K562 (cell line): ENCODE data around the gene TMEM191C. TPM values are rescaled to one million over a fixed set of nuclear protein-coding genes. Genes with fewer than 3 reads are reported as not detected.
A peak's percentile ranks its signal among the peaks of the same experiment; 100 is the strongest.

ENCODE experiments used
- CEBPG ChIP-seq, 3 experiments: fragments of 200-800 bp in 1 of 3; sonication (Bioruptor generic) in 1 of 3; sonication (generic) in 1 of 3; formaldehyde crosslinking in 1 of 3; IDR thresholded peaks in 2 of 3; conservative IDR thresholded peaks in 1 of 3; 2 replicates each; pipeline versions ENCODE4 v1.6.1 to v1.8.0; 2016 to 2022; ENCODE audit warnings: missing compliant biosample characterization in 2 of 3, missing genetic modification characterization in 2 of 3, mild to moderate bottlenecking in 1 of 3, missing genetic modification reagents in 1 of 3
- NONO ChIP-seq, 2 experiments: fragments of 200-400 bp in 1 of 2; fragments of 450-650 bp in 1 of 2; formaldehyde crosslinking in 1 of 2; IDR thresholded peaks; 2 replicates each; pipeline ENCODE4 v1.6.1; 2017; ENCODE audit warnings: low read depth in 2 of 2, mild to moderate bottlenecking in 2 of 2, moderate library complexity in 2 of 2, low read length in 1 of 2
- PCBP1 ChIP-seq: fragments of 200-400 bp; formaldehyde crosslinking; IDR thresholded peaks from 2 replicates; pipeline ENCODE4 v1.6.1; 2018; ENCODE audit warnings: mild to moderate bottlenecking, low read depth, low read length; ENCODE audit not compliant: poor library complexity, severe bottlenecking
- RAD51 ChIP-seq: fragments of 450-650 bp; IDR thresholded peaks from 2 replicates; pipeline ENCODE4 v1.7.1; 2016; ENCODE audit warnings: low read depth, mild to moderate bottlenecking, borderline replicate concordance
- SRSF7 ChIP-seq: fragments of 200-400 bp; formaldehyde crosslinking; optimal IDR thresholded peaks from 2 replicates; pipeline ENCODE3; 2017; ENCODE audit warnings: mild to moderate bottlenecking, low read depth, low read length
- TAF9B ChIP-seq: fragments of 450-650 bp; IDR thresholded peaks from 2 replicates; pipeline ENCODE4 v1.6.1; 2018; ENCODE audit warnings: mild to moderate bottlenecking; ENCODE audit not compliant: partially characterized antibody
- TBL1XR1 ChIP-seq, 2 experiments: IDR thresholded peaks; 2 replicates each; pipeline ENCODE4 v1.6.1; 2012; ENCODE audit warnings: improper control_type of control experiment in 2 of 2, low read length in 2 of 2, mild to moderate bottlenecking in 1 of 2
- TEAD1 ChIP-seq, 2 experiments: fragments of 450-650 bp in 1 of 2; sonication (generic) in 1 of 2; formaldehyde crosslinking; IDR thresholded peaks; 2 replicates each; pipeline versions ENCODE4 v1.4.0 to v1.8.0; 2020 to 2022; ENCODE audit warnings: mild to moderate bottlenecking in 2 of 2, missing genetic modification reagents in 1 of 2
- ZFX ChIP-seq: sonication (generic); formaldehyde crosslinking; IDR thresholded peaks from 2 replicates; pipeline ENCODE4 v1.8.0; 2022; ENCODE audit warnings: mild to moderate bottlenecking, missing genetic modification reagents, moderate library complexity
- ZNF184 ChIP-seq: sonication (generic); formaldehyde crosslinking; IDR thresholded peaks from 2 replicates; pipeline ENCODE4 v1.5.0; 2020; ENCODE audit warnings: missing genetic modification reagents
- ZNF282 ChIP-seq: sonication (generic); formaldehyde crosslinking; IDR thresholded peaks from 2 replicates; pipeline ENCODE4 v1.8.1; 2023; ENCODE audit warnings: missing genetic modification reagents
- polyA plus RNA-seq, 8 experiments: library from polyadenylated mRNA; depleted of rRNA in 4 of 8; stranded (reverse) in 5 of 8; unstranded in 3 of 8; fragments of >200 nt; fragmentation: Nextera tagmentation in 2 of 8; fragmentation: Illumina TruSeq in 1 of 8; extraction: Ambion mirVana in 2 of 8; extraction: Trizol in 1 of 8; gene quantifications; 2 replicates each; pipeline versions ENCODE4 v1.2.1 to v1.2.3, GENCODE V29; 2011 to 2014; ENCODE audit warnings: inconsistent platforms in 1 of 8, missing spikeins in 1 of 8
- total RNA-seq, 7 experiments: library from RNA; depleted of rRNA in 6 of 7; stranded (reverse); fragments of >200 nt in 6 of 7; fragmentation: Illumina TruSeq in 2 of 7; extraction: Trizol in 2 of 7; gene quantifications; 2 replicates each; pipeline versions ENCODE4 v1.2.1 to v1.2.3, GENCODE V29; 2011 to 2021; ENCODE audit warnings: low replicate concordance in 1 of 7
- TF ChIP-seq, protein P1 (sequence below): sonication (generic); formaldehyde crosslinking; IDR thresholded peaks from 2 replicates; pipeline ENCODE4 v1.8.0; 2022; ENCODE audit warnings: missing genetic modification reagents, mild to moderate bottlenecking, borderline replicate concordance
- TF ChIP-seq, protein P2 (sequence below): fragments of 250-450 bp; sonication (Bioruptor Pico); IDR thresholded peaks from 2 replicates; pipeline ENCODE4 v1.5.0; 2022; ENCODE audit warnings: mild to moderate bottlenecking
- TF ChIP-seq, protein P3 (sequence below): IDR thresholded peaks from 2 replicates; pipeline ENCODE4 v1.6.1; 2016; ENCODE audit warnings: missing genetic modification characterization, missing compliant biosample characterization
- TF ChIP-seq, protein P4 (sequence below), 3 experiments: IDR thresholded peaks in 2 of 3; conservative IDR thresholded peaks in 1 of 3; 2 replicates each; pipeline ENCODE4 v1.5.1; 2011 to 2012; ENCODE audit warnings: low read length in 3 of 3, mild to moderate bottlenecking in 3 of 3, control low read depth in 2 of 3, improper control_type of control experiment in 1 of 3, inconsistent platforms in 1 of 3, low read depth in 1 of 3, mixed read lengths in 1 of 3, moderate library complexity in 1 of 3; ENCODE audit not compliant: insufficient read depth in 2 of 3
- TF ChIP-seq, protein P5 (sequence below): fragments of 250-450 bp; sonication (Bioruptor Pico); IDR thresholded peaks from 2 replicates; pipeline ENCODE4 v1.9.0; 2021; ENCODE audit warnings: mild to moderate bottlenecking, inconsistent platforms

The TMEM191C gene
- total and polyA plus RNA-seq, 9 of the 15 experiments (the other 6 are each of a cell fraction or from before 2014, with no cell fraction given), result 0.15 to 7.1 (median 1.1) TPM

DNA sequence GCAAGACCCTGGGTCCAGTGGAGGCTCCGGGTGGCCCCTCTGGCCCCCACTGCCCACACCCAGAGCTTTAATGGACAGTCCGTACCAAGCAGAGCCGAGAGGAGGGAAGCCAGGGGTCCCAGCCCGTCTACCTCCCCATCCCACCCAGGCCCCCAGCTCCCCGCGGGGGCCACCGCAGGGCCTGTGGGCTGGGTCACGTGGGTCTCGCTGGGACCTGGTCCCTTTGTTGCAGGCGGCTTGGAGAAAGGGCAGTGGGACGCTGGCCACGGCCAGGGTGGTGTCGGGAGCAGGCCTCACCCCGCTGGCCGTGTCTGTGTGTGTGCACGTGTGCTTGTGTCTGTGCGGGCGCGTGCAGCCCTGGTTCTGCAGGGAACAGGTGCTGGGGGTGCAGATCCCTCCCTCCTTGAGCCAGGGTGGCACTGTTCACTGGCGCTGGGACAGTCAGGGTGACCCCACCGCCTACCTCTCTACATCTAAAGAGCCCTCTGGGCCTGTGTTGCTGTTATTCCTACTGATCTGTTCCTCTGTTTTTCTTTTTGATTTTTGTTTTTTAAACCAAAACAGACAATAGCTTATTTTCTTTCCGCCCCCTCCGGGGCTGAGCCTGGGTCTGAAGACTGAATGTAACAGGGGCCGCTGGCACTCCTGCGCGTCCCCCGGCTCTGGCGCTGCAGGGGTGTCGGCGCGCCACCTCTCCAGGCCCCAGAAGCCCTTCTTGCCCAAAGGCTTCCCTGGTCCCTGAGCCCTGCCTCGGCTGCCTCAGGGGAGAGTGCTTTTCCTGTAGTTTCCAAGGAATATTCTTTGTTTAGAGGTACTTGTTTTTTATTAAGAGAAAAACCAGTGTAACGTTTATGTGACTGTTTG lies 20.1 kb upstream of the TMEM191C start (continued):
- TF ChIP-seq, protein P1, sequence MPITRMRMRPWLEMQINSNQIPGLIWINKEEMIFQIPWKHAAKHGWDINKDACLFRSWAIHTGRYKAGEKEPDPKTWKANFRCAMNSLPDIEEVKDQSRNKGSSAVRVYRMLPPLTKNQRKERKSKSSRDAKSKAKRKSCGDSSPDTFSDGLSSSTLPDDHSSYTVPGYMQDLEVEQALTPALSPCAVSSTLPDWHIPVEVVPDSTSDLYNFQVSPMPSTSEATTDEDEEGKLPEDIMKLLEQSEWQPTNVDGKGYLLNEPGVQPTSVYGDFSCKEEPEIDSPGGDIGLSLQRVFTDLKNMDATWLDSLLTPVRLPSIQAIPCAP (CRISPR knock-in tag), result no peak
- TF ChIP-seq TBL1XR1 (IDR thresholded peaks at IDR 0.05; ENCODE audit: low read length in 2 of 2), result no peak
- TF ChIP-seq TEAD1 (CRISPR knock-in tag; IDR thresholded peaks at IDR 0.05), result no peak
- TF ChIP-seq NONO (IDR thresholded peaks at IDR 0.05; ENCODE audit: low read depth in 2 of 2, low read length in 1 of 2), result no peak
- no peak for TF ChIP-seq TAF9B
- TF ChIP-seq CEBPG (CRISPR knock-in tag; IDR thresholded peaks at IDR 0.05), result peak; percentile 34; the same call in 1 of the 2 replicates
- no peak for TF ChIP-seq CEBPG (tag; conservative IDR thresholded peaks at IDR 0.05 in 1 of 2, IDR thresholded peaks at IDR 0.05 in 1 of 2)
- 0 out of 2 replicates have a peak, but pooled peaks have one; percentile 26 for TF ChIP-seq ZNF282 (CRISPR knock-in tag)
- TF ChIP-seq, protein P2, sequence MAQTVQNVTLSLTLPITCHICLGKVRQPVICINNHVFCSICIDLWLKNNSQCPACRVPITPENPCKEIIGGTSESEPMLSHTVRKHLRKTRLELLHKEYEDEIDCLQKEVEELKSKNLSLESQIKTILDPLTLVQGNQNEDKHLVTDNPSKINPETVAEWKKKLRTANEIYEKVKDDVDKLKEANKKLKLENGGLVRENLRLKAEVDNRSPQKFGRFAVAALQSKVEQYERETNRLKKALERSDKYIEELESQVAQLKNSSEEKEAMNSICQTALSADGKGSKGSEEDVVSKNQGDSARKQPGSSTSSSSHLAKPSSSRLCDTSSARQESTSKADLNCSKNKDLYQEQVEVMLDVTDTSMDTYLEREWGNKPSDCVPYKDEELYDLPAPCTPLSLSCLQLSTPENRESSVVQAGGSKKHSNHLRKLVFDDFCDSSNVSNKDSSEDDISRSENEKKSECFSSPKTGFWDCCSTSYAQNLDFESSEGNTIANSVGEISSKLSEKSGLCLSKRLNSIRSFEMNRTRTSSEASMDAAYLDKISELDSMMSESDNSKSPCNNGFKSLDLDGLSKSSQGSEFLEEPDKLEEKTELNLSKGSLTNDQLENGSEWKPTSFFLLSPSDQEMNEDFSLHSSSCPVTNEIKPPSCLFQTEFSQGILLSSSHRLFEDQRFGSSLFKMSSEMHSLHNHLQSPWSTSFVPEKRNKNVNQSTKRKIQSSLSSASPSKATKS (CRISPR knock-in tag), result no peak
- TF ChIP-seq, protein P3, sequence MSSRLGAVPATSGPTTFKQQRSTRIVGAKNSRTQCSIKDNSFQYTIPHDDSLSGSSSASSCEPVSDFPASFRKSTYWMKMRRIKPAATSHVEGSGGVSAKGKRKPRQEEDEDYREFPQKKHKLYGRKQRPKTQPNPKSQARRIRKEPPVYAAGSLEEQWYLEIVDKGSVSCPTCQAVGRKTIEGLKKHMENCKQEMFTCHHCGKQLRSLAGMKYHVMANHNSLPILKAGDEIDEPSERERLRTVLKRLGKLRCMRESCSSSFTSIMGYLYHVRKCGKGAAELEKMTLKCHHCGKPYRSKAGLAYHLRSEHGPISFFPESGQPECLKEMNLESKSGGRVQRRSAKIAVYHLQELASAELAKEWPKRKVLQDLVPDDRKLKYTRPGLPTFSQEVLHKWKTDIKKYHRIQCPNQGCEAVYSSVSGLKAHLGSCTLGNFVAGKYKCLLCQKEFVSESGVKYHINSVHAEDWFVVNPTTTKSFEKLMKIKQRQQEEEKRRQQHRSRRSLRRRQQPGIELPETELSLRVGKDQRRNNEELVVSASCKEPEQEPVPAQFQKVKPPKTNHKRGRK (tag), result no peak
- TF ChIP-seq RAD51, result no peak
- TF ChIP-seq PCBP1, result peak; percentile 88
- no peak for TF ChIP-seq SRSF7
- TF ChIP-seq, protein P4, sequence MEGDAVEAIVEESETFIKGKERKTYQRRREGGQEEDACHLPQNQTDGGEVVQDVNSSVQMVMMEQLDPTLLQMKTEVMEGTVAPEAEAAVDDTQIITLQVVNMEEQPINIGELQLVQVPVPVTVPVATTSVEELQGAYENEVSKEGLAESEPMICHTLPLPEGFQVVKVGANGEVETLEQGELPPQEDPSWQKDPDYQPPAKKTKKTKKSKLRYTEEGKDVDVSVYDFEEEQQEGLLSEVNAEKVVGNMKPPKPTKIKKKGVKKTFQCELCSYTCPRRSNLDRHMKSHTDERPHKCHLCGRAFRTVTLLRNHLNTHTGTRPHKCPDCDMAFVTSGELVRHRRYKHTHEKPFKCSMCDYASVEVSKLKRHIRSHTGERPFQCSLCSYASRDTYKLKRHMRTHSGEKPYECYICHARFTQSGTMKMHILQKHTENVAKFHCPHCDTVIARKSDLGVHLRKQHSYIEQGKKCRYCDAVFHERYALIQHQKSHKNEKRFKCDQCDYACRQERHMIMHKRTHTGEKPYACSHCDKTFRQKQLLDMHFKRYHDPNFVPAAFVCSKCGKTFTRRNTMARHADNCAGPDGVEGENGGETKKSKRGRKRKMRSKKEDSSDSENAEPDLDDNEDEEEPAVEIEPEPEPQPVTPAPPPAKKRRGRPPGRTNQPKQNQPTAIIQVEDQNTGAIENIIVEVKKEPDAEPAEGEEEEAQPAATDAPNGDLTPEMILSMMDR (IDR thresholded peaks at IDR 0.05 in 2 of 3, conservative IDR thresholded peaks at IDR 0.05 in 1 of 3; ENCODE audit: insufficient read depth in 2 of 3, low read depth in 1 of 3, low read length in 3 of 3), result no peak
- 0 out of 2 replicates have a peak, but pooled peaks have one; percentile 21 for TF ChIP-seq ZFX (CRISPR knock-in tag)
- TF ChIP-seq, protein P5, sequence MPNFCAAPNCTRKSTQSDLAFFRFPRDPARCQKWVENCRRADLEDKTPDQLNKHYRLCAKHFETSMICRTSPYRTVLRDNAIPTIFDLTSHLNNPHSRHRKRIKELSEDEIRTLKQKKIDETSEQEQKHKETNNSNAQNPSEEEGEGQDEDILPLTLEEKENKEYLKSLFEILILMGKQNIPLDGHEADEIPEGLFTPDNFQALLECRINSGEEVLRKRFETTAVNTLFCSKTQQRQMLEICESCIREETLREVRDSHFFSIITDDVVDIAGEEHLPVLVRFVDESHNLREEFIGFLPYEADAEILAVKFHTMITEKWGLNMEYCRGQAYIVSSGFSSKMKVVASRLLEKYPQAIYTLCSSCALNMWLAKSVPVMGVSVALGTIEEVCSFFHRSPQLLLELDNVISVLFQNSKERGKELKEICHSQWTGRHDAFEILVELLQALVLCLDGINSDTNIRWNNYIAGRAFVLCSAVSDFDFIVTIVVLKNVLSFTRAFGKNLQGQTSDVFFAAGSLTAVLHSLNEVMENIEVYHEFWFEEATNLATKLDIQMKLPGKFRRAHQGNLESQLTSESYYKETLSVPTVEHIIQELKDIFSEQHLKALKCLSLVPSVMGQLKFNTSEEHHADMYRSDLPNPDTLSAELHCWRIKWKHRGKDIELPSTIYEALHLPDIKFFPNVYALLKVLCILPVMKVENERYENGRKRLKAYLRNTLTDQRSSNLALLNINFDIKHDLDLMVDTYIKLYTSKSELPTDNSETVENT, result peak; percentile 38; the same call in 1 of the 2 replicates
- TF ChIP-seq ZNF184, result no peak
